ENCODE measurements around the gene ITPA. TPM values are rescaled to one million over a fixed set of nuclear protein-coding genes. Genes with fewer than 3 reads are reported as not detected.

ITPA gene
- total and polyA plus RNA-seq, 2 of the 13 experiments (the other 11 are each of a cell fraction or from before 2014, with no cell fraction given), result 60.1 to 103 TPM

DNA sequence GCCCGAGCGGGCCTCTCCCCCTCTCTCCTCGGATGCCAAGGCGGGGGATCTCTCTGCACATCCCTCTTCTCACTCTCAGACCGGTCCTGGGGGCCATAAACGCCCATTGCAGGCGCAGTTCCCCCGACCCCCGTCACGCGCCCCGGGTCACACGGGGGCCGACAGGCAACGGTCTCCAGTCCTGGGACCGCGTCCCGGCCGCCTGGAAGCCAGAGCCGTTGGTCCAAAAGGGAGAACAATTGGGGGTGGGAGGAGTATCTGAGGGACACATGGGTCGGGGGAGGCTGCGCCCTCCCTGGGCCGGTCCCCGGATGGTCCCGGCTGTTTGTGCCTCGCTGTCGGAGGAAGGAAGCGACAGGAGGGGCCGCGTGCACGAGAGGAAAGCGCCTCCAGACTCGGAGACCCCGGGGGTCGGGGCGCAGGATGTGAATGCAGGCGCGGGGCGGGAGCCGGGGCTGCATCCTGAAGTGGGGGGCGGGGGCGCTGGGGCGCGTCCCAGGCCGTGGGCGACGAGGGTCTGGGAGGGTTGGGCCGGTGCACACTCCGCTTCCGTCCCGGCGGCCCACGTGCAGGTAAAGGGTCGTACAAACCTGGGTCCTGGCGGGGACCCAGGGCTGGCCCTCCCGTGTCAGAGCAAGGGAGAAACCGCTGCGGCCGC, 28.8 kb downstream of the ITPA start (continued):
- no peak for TF ChIP-seq ZNF710 (CRISPR knock-in tag; IDR thresholded peaks at IDR 0.05; ENCODE audit: borderline replicate concordance)
- no peak for TF ChIP-seq SALL2 (CRISPR knock-in tag; IDR thresholded peaks at IDR 0.05)
- no peak for TF ChIP-seq ZNF33A (CRISPR knock-in tag; IDR thresholded peaks at IDR 0.05; ENCODE audit: borderline replicate concordance)
- no peak for TF ChIP-seq CSRNP1 (CRISPR knock-in tag; IDR thresholded peaks at IDR 0.05)
- TF ChIP-seq, protein P1, sequence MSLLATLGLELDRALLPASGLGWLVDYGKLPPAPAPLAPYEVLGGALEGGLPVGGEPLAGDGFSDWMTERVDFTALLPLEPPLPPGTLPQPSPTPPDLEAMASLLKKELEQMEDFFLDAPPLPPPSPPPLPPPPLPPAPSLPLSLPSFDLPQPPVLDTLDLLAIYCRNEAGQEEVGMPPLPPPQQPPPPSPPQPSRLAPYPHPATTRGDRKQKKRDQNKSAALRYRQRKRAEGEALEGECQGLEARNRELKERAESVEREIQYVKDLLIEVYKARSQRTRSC (CRISPR knock-in tag; IDR thresholded peaks at IDR 0.05; ENCODE audit: low read depth), result no peak
- no peak for TF ChIP-seq ZNF740 (CRISPR knock-in tag; IDR thresholded peaks at IDR 0.05)
- 0 out of 2 replicates have a peak, but pooled peaks have one; percentile 48 for TF ChIP-seq GABPB1 (CRISPR knock-in tag; IDR thresholded peaks at IDR 0.05)
- TF ChIP-seq GMEB2 (CRISPR knock-in tag; IDR thresholded peaks at IDR 0.05; ENCODE audit: low read depth), result no peak
- 0 out of 2 replicates have a peak, but pooled peaks have one; percentile 12 for TF ChIP-seq GZF1 (CRISPR knock-in tag; IDR thresholded peaks at IDR 0.05)
- TF ChIP-seq, protein P2, sequence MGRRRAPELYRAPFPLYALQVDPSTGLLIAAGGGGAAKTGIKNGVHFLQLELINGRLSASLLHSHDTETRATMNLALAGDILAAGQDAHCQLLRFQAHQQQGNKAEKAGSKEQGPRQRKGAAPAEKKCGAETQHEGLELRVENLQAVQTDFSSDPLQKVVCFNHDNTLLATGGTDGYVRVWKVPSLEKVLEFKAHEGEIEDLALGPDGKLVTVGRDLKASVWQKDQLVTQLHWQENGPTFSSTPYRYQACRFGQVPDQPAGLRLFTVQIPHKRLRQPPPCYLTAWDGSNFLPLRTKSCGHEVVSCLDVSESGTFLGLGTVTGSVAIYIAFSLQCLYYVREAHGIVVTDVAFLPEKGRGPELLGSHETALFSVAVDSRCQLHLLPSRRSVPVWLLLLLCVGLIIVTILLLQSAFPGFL (CRISPR knock-in tag; IDR thresholded peaks at IDR 0.05), result no peak
- TF ChIP-seq MIER2 (CRISPR knock-in tag; IDR thresholded peaks at IDR 0.05), result no peak
- TF ChIP-seq ZNF703 (CRISPR knock-in tag; IDR thresholded peaks at IDR 0.05; ENCODE audit: borderline replicate concordance), result no peak
- TF ChIP-seq ZFP41 (CRISPR knock-in tag; IDR thresholded peaks at IDR 0.05; ENCODE audit: borderline replicate concordance), result no peak; the same call in 1 of the 2 replicates
- TF ChIP-seq ZNF691 (CRISPR knock-in tag; IDR thresholded peaks at IDR 0.05; ENCODE audit: borderline replicate concordance, low read depth), result peak; percentile 44; the same call in 1 of the 2 replicates
- TF ChIP-seq KAT7 (CRISPR knock-in tag; IDR thresholded peaks at IDR 0.05; ENCODE audit: borderline replicate concordance), result no peak
- TF ChIP-seq MTA3 (CRISPR knock-in tag; IDR thresholded peaks at IDR 0.05), result no peak
- TF ChIP-seq, protein P3, sequence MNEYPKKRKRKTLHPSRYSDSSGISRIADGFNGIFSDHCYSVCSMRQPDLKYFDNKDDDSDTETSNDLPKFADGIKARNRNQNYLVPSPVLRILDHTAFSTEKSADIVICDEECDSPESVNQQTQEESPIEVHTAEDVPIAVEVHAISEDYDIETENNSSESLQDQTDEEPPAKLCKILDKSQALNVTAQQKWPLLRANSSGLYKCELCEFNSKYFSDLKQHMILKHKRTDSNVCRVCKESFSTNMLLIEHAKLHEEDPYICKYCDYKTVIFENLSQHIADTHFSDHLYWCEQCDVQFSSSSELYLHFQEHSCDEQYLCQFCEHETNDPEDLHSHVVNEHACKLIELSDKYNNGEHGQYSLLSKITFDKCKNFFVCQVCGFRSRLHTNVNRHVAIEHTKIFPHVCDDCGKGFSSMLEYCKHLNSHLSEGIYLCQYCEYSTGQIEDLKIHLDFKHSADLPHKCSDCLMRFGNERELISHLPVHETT (CRISPR knock-in tag; conservative IDR thresholded peaks at IDR 0.05), result no peak

Data from HepG2 (cell line).